IMR-90 (cell line): ENCODE results near the gene KCNN4. TPM values are rescaled to one million over a fixed set of nuclear protein-coding genes. Genes with fewer than 3 reads are reported as not detected.

Experiments
- ATAC-seq: fragments of 200-7000 bp; cut with Tn5 transposase; 2 replicates; pipeline ENCODE4 v1.9.1; 2020; ENCODE audit warnings: low read depth, mild to moderate bottlenecking, moderate library complexity
- BruUV-seq: library from RNA; stranded (reverse); fragments of 400-500 nt; replicated peaks from 2 replicates; lab custom pipeline; 2021; lab: Mats Ljungman, UMichigan
- CTCF ChIA-PET: fragments of 300-600 bp; formaldehyde crosslinking; extraction: SDS; loops from one replicate; lab custom pipeline; 2021; ENCODE audit warnings: antibody characterized with exemption; lab: Yijun Ruan, JAX
- POLR2A ChIA-PET: fragments of 300-600 bp; sonication (Branson Sonifier 250); formaldehyde crosslinking; loops from one replicate; lab custom pipeline; 2022; ENCODE audit warnings: antibody characterized with exemption; ENCODE audit not compliant: unreplicated experiment; lab: Charles Lee
- DNase-seq: peaks from one replicate; pipeline ENCODE4 v3.0.0; 2013
- H2AFZ ChIP-seq: replicated peaks from 2 replicates; pipeline ENCODE3; 2013; ENCODE audit warnings: low read length, mild to moderate bottlenecking; ENCODE audit not compliant: poor library complexity
- H2AK5ac ChIP-seq: 2 replicates; pipeline ENCODE4 v1.6.1; 2013; ENCODE audit warnings: low read depth, low read length, inconsistent platforms
- H2AK9ac ChIP-seq: replicated peaks from 2 replicates; pipeline ENCODE3; 2013; ENCODE audit warnings: mild to moderate bottlenecking, low read depth, low read length, moderate library complexity; ENCODE audit not compliant: poor library complexity
- H2BK120ac ChIP-seq: 2 replicates; pipeline ENCODE4 v1.6.1; 2013; ENCODE audit warnings: low read depth, low read length, inconsistent platforms
- H2BK15ac ChIP-seq: 3 replicates; pipeline ENCODE4 v1.6.1; 2013; ENCODE audit warnings: low read depth, low read length, inconsistent platforms
- H2BK20ac ChIP-seq: 2 replicates; pipeline ENCODE4 v1.6.1; 2013; ENCODE audit warnings: low read depth, mild to moderate bottlenecking, inconsistent platforms, low read length, moderate library complexity
- H2BK5ac ChIP-seq: 2 replicates; pipeline ENCODE4 v1.6.1; 2013; ENCODE audit warnings: mild to moderate bottlenecking, low read depth, low read length, inconsistent platforms; ENCODE audit not compliant: poor library complexity, severe bottlenecking
- H3K14ac ChIP-seq: replicated peaks from 2 replicates; pipeline ENCODE4 v1.6.1; 2013; ENCODE audit warnings: low read depth, low read length, inconsistent platforms
- H3K18ac ChIP-seq: 2 replicates; pipeline ENCODE4 v1.6.1; 2013; ENCODE audit warnings: low read depth, low read length, control low read depth
- H3K23ac ChIP-seq: 2 replicates; pipeline ENCODE4 v1.6.1; 2013; ENCODE audit warnings: low read depth, low read length, inconsistent platforms
- H3K27ac ChIP-seq: 2 replicates; pipeline ENCODE4 v1.5.1; 2013; ENCODE audit warnings: mild to moderate bottlenecking, control low read depth, low read length; ENCODE audit not compliant: insufficient read depth
- H3K27me3 ChIP-seq: 2 replicates; pipeline ENCODE4 v1.6.1; 2013; ENCODE audit warnings: low read length; ENCODE audit not compliant: control insufficient read depth, insufficient read depth
- H3K36me3 ChIP-seq: 2 replicates; pipeline ENCODE4 v1.6.1; 2013; ENCODE audit warnings: low read length, mixed read lengths; ENCODE audit not compliant: control insufficient read depth, insufficient read depth
- H3K4ac ChIP-seq: 2 replicates; pipeline ENCODE4 v1.6.1; 2013; ENCODE audit warnings: low read depth, low read length, inconsistent platforms
- H3K4me1 ChIP-seq: 2 replicates; pipeline ENCODE4 v1.6.1; 2013; ENCODE audit warnings: low read length, mixed read lengths; ENCODE audit not compliant: control insufficient read depth, insufficient read depth
- H3K4me2 ChIP-seq: 2 replicates; pipeline ENCODE4 v1.6.1; 2013; ENCODE audit warnings: low read depth, mild to moderate bottlenecking, control low read depth, low read length, moderate library complexity
- H3K4me3 ChIP-seq: 2 replicates; pipeline ENCODE4 v1.5.1; 2013; ENCODE audit warnings: low read depth, mild to moderate bottlenecking, control low read depth, low read length, moderate library complexity; ENCODE audit not compliant: insufficient read depth
- H3K56ac ChIP-seq: 2 replicates; pipeline ENCODE4 v1.6.1; 2013; ENCODE audit warnings: low read length, inconsistent platforms; ENCODE audit not compliant: insufficient read depth; ENCODE audit errors: extremely low read depth
- H3K79me1 ChIP-seq, 2 experiments: 2 replicates each; pipeline ENCODE4 v1.6.1; 2013; ENCODE audit warnings: low read length in 2 of 2, inconsistent platforms in 1 of 2, low read depth in 1 of 2
- H3K9ac ChIP-seq: 2 replicates; pipeline ENCODE4 v1.6.1; 2013; ENCODE audit warnings: low read depth, low read length, control low read depth
- H3K9me1 ChIP-seq: 2 replicates; pipeline ENCODE4 v1.6.1; 2013; ENCODE audit warnings: low read length, inconsistent platforms; ENCODE audit not compliant: insufficient read depth
- H3K9me3 ChIP-seq: 2 replicates; pipeline ENCODE4 v1.6.1; 2013; ENCODE audit warnings: low read length; ENCODE audit not compliant: control insufficient read depth, insufficient read depth
- H4K20me1 ChIP-seq: 2 replicates; pipeline ENCODE4 v1.6.1; 2013; ENCODE audit warnings: low read length, inconsistent platforms; ENCODE audit not compliant: insufficient read depth
- H4K5ac ChIP-seq: 2 replicates; pipeline ENCODE4 v1.6.1; 2013; ENCODE audit warnings: mild to moderate bottlenecking, low read depth, low read length, control low read depth
- H4K8ac ChIP-seq, 2 experiments: 2 replicates each; pipeline ENCODE4 v1.6.1; 2013; ENCODE audit warnings: low read depth in 2 of 2, low read length in 2 of 2, control low read depth in 1 of 2, inconsistent platforms in 1 of 2
- H4K91ac ChIP-seq: 2 replicates; pipeline ENCODE4 v1.6.1; 2013; ENCODE audit warnings: low read depth, low read length, inconsistent platforms; ENCODE audit not compliant: insufficient read depth
- BHLHE40 ChIP-seq: fragments of 150-350 bp; IDR thresholded peaks from 2 replicates; pipeline ENCODE4 v1.6.1; 2016; ENCODE audit warnings: mild to moderate bottlenecking, low read depth, low read length
- CEBPB ChIP-seq: IDR thresholded peaks from 2 replicates; pipeline ENCODE4 v1.6.1; 2012; ENCODE audit warnings: low read depth, low read length, improper control_type of control experiment
- CHD1 ChIP-seq: IDR thresholded peaks from 2 replicates; pipeline ENCODE4 v1.6.1; 2012; ENCODE audit warnings: low read depth, low read length, improper control_type of control experiment
- MAFK ChIP-seq: IDR thresholded peaks from 2 replicates; pipeline ENCODE4 v1.6.1; 2012; ENCODE audit warnings: low read depth, low read length, improper control_type of control experiment
- MXI1 ChIP-seq: IDR thresholded peaks from 2 replicates; pipeline ENCODE4 v1.6.1; 2012; ENCODE audit warnings: low read depth, mild to moderate bottlenecking, low read length, moderate library complexity, borderline replicate concordance
- NFE2L2 ChIP-seq: fragments of 150-350 bp; IDR thresholded peaks from 2 replicates; pipeline ENCODE4 v1.6.1; 2016; ENCODE audit warnings: low read depth, mild to moderate bottlenecking, low read length
- POLR2A ChIP-seq: IDR thresholded peaks from 2 replicates; pipeline ENCODE4 v1.6.1; 2012; ENCODE audit warnings: mild to moderate bottlenecking, low read depth, low read length
- RAD21 ChIP-seq: IDR thresholded peaks from 2 replicates; pipeline ENCODE4 v1.6.1; 2012; ENCODE audit warnings: low read length, improper control_type of control experiment
- RCOR1 ChIP-seq: IDR thresholded peaks from 2 replicates; pipeline ENCODE4 v1.6.1; 2012; ENCODE audit warnings: mild to moderate bottlenecking, low read length, improper control_type of control experiment; ENCODE audit not compliant: insufficient replicate concordance
- RFX5 ChIP-seq: IDR thresholded peaks from 2 replicates; pipeline ENCODE4 v1.8.0; 2012; ENCODE audit warnings: low read depth, mild to moderate bottlenecking, low read length, moderate library complexity
- SMC3 ChIP-seq: fragments of 150-350 bp; IDR thresholded peaks from 2 replicates; pipeline ENCODE4 v1.6.1; 2016; ENCODE audit warnings: low read depth, mild to moderate bottlenecking, antibody characterized with exemption, low read length, moderate library complexity
- WGBS, 2 experiments: methylation state at CpG; one replicate each; pipeline versions ENCODE4 v1.1.5 to v1.1.7; 2013; ENCODE audit warnings: missing lambda C conversion rate in 2 of 2; ENCODE audit not compliant: insufficient read length in 1 of 2; ENCODE audit errors: extremely low coverage in 2 of 2; 5-methylcytosine and 5-hydroxymethylcytosine counted together
- dilution Hi-C: fragments of 300-500 bp; cut with HindIII; formaldehyde crosslinking; loops from one replicate; pipeline ENCODE4 v1.14.3; 2018; ENCODE audit warnings: low sequenced_read_pairs; ENCODE audit not compliant: unreplicated experiment
- in situ Hi-C: fragments of 300-500 bp; cut with MboI; formaldehyde crosslinking; loops from 3 replicates; pipeline ENCODE4 v1.14.3; 2019; ENCODE audit warnings: low sequenced_read_pairs, inconsistent platforms, mixed read lengths
- intact Hi-C: fragments of 100-400 bp; cut with micrococcal nuclease; formaldehyde crosslinking; loops from 2 replicates; pipeline ENCODE4 v1.10.0; 2022
- polyA plus RNA-seq, 3 experiments: library from polyadenylated mRNA; depleted of rRNA; stranded (reverse); fragments of >200 nt; gene quantifications; 2 replicates each; pipeline ENCODE4 v1.2.3, GENCODE V29; 2012; ENCODE audit warnings: low replicate concordance in 1 of 3
- total RNA-seq: library from RNA; depleted of rRNA; stranded (reverse); fragments of >200 nt; gene quantifications from 2 replicates; pipeline ENCODE4 v1.2.3, GENCODE V29; 2012
- TF ChIP-seq, protein P1 (sequence below): fragments of 150-350 bp; IDR thresholded peaks from 2 replicates; pipeline ENCODE4 v1.6.1; 2017; ENCODE audit warnings: mild to moderate bottlenecking, antibody characterized with exemption, low read length, low read depth
- TF ChIP-seq, protein P2 (sequence below): fragments of 150-350 bp; IDR thresholded peaks from 2 replicates; pipeline ENCODE4 v1.6.1; 2016; ENCODE audit warnings: low read depth, mild to moderate bottlenecking, low read length, moderate library complexity, borderline replicate concordance

The KCNN4 gene
- total and polyA plus RNA-seq, 2 of the 4 experiments (the other 2 are of a cell fraction): 0.54 to 0.99 TPM

DNA sequence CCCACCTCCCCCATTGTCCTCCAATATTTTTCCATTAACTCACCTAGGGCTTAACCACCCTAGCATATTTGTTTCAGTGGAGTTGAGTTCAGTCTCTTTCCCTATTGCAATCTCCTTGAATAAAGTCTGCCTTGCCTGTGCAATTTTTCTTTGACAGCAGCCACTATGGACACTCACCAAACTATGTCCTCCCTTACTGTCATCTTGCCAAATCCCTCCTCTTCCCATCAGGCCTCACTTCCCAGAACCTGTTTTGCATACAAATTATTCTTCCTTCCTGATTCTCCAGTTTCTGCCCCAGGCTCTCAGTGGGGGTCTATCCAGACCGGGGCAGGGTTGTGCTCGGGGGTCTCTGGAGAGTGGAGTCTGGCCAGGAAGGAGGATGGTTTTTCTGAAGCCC, 23.7 kb upstream of the KCNN4 start:
- no CpG with 5 or more reads among the region's 2 CpGs for WGBS, 2 experiments
- Histone ChIP-seq H2BK20ac (no peak overlapping the region), H4K91ac (no peak overlapping the region), H3K56ac (no peak overlapping the region), H3K18ac (no peak overlapping the region), H3K9ac (no peak overlapping the region), H2AK5ac (no peak overlapping the region), H2AFZ (no peak overlapping the region), H3K4me2 (no peak overlapping the region), H4K20me1 (no peaks in the 10 kb centered on the region), H2BK5ac (no peak overlapping the region), H2BK120ac (no peak overlapping the region), H2AK9ac (no peak overlapping the region), H3K14ac (no peak overlapping the region), H3K36me3 (no peaks in the 10 kb centered on the region), H3K4me3 (no peak overlapping the region), H3K9me1 (no peaks in the 10 kb centered on the region), H3K27me3 (peaks cover 22% of the 10 kb centered on the region), H4K5ac (no peak overlapping the region), H4K8ac (no peak overlapping the region), H2BK15ac (no peak overlapping the region), H3K4ac (no peak overlapping the region), H3K4me1 (no peaks in the 10 kb centered on the region), H3K9me3 (no peaks in the 10 kb centered on the region), H3K23ac (no peak overlapping the region), H3K27ac (no peak overlapping the region), H3K79me1 (no peaks in the 10 kb centered on the region)
- BruUV-seq: no TSS peak
- dilution Hi-C loops: no loop called here
- CTCF ChIA-PET: no interaction called here
- POLR2A ChIA-PET: no interaction called here
- DNase-seq (no peak), ATAC-seq (no peak)
- TF ChIP-seq NFE2L2 (no peak), RCOR1 (no peak), MAFK (no peak), CHD1 (no peak), RAD21 (no peak), MXI1 (no peak), BHLHE40 (no peak), POLR2A (no peak), CEBPB (no peak), RFX5 (no peak), SMC3 (no peak)
- TF ChIP-seq, protein P1, sequence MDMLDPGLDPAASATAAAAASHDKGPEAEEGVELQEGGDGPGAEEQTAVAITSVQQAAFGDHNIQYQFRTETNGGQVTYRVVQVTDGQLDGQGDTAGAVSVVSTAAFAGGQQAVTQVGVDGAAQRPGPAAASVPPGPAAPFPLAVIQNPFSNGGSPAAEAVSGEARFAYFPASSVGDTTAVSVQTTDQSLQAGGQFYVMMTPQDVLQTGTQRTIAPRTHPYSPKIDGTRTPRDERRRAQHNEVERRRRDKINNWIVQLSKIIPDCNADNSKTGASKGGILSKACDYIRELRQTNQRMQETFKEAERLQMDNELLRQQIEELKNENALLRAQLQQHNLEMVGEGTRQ: no peak
- TF ChIP-seq, protein P2, sequence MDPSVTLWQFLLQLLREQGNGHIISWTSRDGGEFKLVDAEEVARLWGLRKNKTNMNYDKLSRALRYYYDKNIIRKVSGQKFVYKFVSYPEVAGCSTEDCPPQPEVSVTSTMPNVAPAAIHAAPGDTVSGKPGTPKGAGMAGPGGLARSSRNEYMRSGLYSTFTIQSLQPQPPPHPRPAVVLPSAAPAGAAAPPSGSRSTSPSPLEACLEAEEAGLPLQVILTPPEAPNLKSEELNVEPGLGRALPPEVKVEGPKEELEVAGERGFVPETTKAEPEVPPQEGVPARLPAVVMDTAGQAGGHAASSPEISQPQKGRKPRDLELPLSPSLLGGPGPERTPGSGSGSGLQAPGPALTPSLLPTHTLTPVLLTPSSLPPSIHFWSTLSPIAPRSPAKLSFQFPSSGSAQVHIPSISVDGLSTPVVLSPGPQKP: no peak
- intact Hi-C loops: loop anchor here (10.0 kb wide), 1 partner anchor 360 kb away; no protein-coding TSS in a partner anchor
- in situ Hi-C loops: no loop called here
